ENCODE results near the gene LONRF3. TPM values are rescaled to one million over a fixed set of nuclear protein-coding genes. Genes with fewer than 3 reads are reported as not detected.

The LONRF3 gene
- total RNA-seq, 1 donor from 2014 or later: 0.96 TPM

DNA sequence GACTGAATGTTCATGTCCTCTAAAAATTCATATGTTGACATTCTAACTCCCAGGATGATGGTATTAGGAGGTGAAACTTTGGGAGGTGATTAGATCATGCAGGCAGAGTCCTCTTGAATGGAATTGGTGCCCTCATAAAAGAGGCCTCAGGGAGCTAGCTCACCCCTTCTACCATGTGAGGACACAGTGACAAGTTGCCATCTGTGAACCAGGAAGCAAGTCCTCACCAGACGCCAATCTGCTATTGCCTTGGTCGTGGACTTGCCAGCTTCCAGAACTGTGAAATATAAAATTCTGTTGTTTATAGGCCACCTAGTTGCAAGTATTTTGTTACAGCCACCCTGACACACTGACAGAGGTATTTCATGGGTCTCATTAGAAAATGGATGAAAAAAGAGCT, 28.5 kb upstream of the LONRF3 start:
- TF ChIP-seq, protein P1, sequence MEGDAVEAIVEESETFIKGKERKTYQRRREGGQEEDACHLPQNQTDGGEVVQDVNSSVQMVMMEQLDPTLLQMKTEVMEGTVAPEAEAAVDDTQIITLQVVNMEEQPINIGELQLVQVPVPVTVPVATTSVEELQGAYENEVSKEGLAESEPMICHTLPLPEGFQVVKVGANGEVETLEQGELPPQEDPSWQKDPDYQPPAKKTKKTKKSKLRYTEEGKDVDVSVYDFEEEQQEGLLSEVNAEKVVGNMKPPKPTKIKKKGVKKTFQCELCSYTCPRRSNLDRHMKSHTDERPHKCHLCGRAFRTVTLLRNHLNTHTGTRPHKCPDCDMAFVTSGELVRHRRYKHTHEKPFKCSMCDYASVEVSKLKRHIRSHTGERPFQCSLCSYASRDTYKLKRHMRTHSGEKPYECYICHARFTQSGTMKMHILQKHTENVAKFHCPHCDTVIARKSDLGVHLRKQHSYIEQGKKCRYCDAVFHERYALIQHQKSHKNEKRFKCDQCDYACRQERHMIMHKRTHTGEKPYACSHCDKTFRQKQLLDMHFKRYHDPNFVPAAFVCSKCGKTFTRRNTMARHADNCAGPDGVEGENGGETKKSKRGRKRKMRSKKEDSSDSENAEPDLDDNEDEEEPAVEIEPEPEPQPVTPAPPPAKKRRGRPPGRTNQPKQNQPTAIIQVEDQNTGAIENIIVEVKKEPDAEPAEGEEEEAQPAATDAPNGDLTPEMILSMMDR (IDR thresholded peaks at IDR 0.05; ENCODE audit: unreplicated experiment): no peak
- no peak for DNase-seq (ENCODE audit: low spot score, unreplicated experiment)
- H3K9me3 Mint-ChIP-seq (ENCODE audit: low read depth): no peaks in the 10 kb centered on the region
- no peak overlapping the region for H3K27ac Mint-ChIP-seq
- H3K4me3 Mint-ChIP-seq (ENCODE audit: low read depth): no peak overlapping the region
- no peaks in the 10 kb centered on the region for H3K27me3 Mint-ChIP-seq
- no peaks in the 10 kb centered on the region for H3K36me3 Mint-ChIP-seq (ENCODE audit: insufficient read depth)
- no peaks in the 10 kb centered on the region for H3K4me1 Mint-ChIP-seq (ENCODE audit: low read depth)

- no peak for DNase-seq (ENCODE audit: low spot score, unreplicated experiment)
- H3K4me3 Mint-ChIP-seq (ENCODE audit: low read depth): no peak overlapping the region
- peaks cover 3% of the 10 kb centered on the region for H3K9me3 Mint-ChIP-seq (ENCODE audit: low read depth)
- no peaks in the 10 kb centered on the region for H3K4me1 Mint-ChIP-seq (ENCODE audit: low read depth)
- TF ChIP-seq, protein P1 (IDR thresholded peaks at IDR 0.05; ENCODE audit: unreplicated experiment): no peak
- no peak overlapping the region for H3K27ac Mint-ChIP-seq
- H3K36me3 Mint-ChIP-seq (ENCODE audit: insufficient read depth): no peaks in the 10 kb centered on the region
- H3K27me3 Mint-ChIP-seq: no peaks in the 10 kb centered on the region
Observed at GRCh38 chrX:118948270-118948669, 26.1 kb upstream of the LONRF3 start.

GRCh38 chrX:118961866-118962560, 12.4 kb upstream of the LONRF3 start:
- Mint-ChIP-seq H3K36me3 (ENCODE audit: insufficient read depth) (no peaks in the 10 kb centered on the region), H3K4me3 (ENCODE audit: low read depth) (no peak overlapping the region), H3K9me3 (ENCODE audit: low read depth) (peaks cover 5% of the 10 kb centered on the region), H3K27me3 (no peaks in the 10 kb centered on the region), H3K27ac (peak overlapping the region; percentile 18), H3K4me1 (ENCODE audit: low read depth) (peaks cover 21% of the 10 kb centered on the region)
- DNase-seq (ENCODE audit: low spot score, unreplicated experiment): no peak
- TF ChIP-seq, protein P1 (IDR thresholded peaks at IDR 0.05; ENCODE audit: unreplicated experiment): no peak

GRCh38 chrX:118963159-118963558, 11.3 kb upstream of the LONRF3 start:
- peaks cover 6% of the 10 kb centered on the region for H3K27me3 Mint-ChIP-seq
- DNase-seq (ENCODE audit: low spot score, unreplicated experiment): no peak
- H3K27ac Mint-ChIP-seq: peak overlapping the region; percentile 45
- TF ChIP-seq, protein P1 (IDR thresholded peaks at IDR 0.05; ENCODE audit: unreplicated experiment): no peak
- H3K4me1 Mint-ChIP-seq (ENCODE audit: low read depth): peaks cover 24% of the 10 kb centered on the region
- peaks cover 5% of the 10 kb centered on the region for H3K9me3 Mint-ChIP-seq (ENCODE audit: low read depth)
- H3K36me3 Mint-ChIP-seq (ENCODE audit: insufficient read depth): no peaks in the 10 kb centered on the region
- H3K4me3 Mint-ChIP-seq (ENCODE audit: low read depth): no peak overlapping the region

DNA sequence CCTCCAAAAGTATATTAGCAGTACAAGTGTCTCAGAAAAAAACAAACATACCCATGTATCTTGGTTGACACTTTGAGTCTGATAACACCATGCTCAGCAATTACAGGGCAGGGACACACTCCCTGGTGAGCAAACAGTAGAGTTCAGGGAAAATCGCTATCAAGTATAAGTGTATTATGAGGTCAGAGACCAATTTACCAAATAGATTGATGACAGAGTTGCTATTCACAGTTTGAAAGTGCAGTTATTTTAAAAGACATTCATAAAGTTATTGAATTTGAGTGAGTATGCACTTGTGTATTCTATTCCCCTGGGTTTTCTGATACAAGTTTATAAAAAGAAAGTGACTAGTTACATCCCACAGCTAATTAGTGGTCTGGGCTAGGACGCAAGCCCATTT, 10.2 kb upstream of the LONRF3 start:
- TF ChIP-seq, protein P1 (IDR thresholded peaks at IDR 0.05; ENCODE audit: unreplicated experiment): no peak
- no peak overlapping the region for H3K27ac Mint-ChIP-seq
- H3K4me3 Mint-ChIP-seq (ENCODE audit: low read depth): no peak overlapping the region
- H3K9me3 Mint-ChIP-seq (ENCODE audit: low read depth): peaks cover 7% of the 10 kb centered on the region
- H3K4me1 Mint-ChIP-seq (ENCODE audit: low read depth): peaks cover 24% of the 10 kb centered on the region
- no peak for DNase-seq (ENCODE audit: low spot score, unreplicated experiment)
- H3K36me3 Mint-ChIP-seq (ENCODE audit: insufficient read depth): no peaks in the 10 kb centered on the region
- H3K27me3 Mint-ChIP-seq: peaks cover 12% of the 10 kb centered on the region
